ENCODE measurements around the gene GRIK5.

DNA sequence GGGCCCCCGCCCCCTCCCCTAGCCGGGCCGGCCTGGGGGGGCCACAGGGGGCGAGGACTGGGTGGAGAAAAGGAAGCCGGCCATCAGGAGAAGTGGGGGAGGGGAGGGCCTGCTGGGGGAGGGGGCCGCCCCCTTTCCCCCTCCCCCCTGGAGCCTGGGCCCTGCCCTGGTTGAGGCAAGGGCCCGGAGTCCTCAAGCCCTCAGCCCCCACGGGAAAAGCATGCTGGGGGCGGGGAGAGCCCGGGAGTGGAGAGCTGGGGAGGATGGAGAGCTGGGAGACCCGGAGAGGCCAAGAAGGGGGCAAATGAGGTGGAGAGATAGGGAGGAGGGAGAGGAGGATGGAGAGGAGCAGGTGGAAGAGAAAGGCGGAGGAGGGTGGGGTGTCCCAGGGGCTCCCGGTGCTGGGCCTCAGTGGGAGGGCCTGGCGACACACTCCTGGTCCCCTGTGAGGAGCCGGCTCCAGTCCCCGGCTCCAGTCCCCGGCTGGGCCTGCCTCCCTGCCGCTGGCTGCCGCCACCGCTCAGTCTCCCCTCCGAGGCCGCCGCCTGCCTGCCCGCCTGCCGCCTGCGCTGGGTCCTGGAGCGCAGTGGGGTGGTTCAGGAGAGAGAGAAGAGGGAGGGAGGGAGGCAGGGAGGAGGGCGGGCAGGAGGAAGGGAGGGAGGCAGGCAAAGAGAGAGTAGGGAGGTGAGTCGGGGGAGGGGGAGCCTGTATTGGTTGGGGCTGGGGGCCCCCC is at the start of gene GRIK5:
- TF ChIP-seq, protein P1, sequence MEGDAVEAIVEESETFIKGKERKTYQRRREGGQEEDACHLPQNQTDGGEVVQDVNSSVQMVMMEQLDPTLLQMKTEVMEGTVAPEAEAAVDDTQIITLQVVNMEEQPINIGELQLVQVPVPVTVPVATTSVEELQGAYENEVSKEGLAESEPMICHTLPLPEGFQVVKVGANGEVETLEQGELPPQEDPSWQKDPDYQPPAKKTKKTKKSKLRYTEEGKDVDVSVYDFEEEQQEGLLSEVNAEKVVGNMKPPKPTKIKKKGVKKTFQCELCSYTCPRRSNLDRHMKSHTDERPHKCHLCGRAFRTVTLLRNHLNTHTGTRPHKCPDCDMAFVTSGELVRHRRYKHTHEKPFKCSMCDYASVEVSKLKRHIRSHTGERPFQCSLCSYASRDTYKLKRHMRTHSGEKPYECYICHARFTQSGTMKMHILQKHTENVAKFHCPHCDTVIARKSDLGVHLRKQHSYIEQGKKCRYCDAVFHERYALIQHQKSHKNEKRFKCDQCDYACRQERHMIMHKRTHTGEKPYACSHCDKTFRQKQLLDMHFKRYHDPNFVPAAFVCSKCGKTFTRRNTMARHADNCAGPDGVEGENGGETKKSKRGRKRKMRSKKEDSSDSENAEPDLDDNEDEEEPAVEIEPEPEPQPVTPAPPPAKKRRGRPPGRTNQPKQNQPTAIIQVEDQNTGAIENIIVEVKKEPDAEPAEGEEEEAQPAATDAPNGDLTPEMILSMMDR (IDR thresholded peaks at IDR 0.05; ENCODE audit: poor library complexity, severe bottlenecking), result no peak
- TF ChIP-seq POLR2AphosphoS5 (IDR thresholded peaks at IDR 0.05), result peak; percentile 96
- TF ChIP-seq EP300 (conservative IDR thresholded peaks at IDR 0.05; ENCODE audit: poor library complexity, severe bottlenecking), result peak; percentile 45
